Smooth muscle cell (in vitro differentiated cells): Measurements from ENCODE around the gene SLN. TPM values are rescaled to one million over a fixed set of nuclear protein-coding genes. Genes with fewer than 3 reads are reported as not detected.
"Not testable (repeated sequence)": the region's sequence is repeated elsewhere in the genome, so short reads cannot be mapped to it uniquely, and the experiment has no call there.

Experiments used
- DNase-seq: peaks from one replicate; lab custom pipeline; 2025; ENCODE audit not compliant: unreplicated experiment; lab: John Stamatoyannopoulos, UW
- H2AFZ ChIP-seq: fragments of 200-600 bp; sonication (generic); 2 replicates; pipeline ENCODE4 v1.6.0; 2016; ENCODE audit warnings: antibody characterized with exemption, low read depth, mild to moderate bottlenecking
- H3F3A ChIP-seq: fragments of 200-600 bp; sonication (generic); 2 replicates; pipeline ENCODE4 v1.6.0; 2017; ENCODE audit warnings: antibody characterized with exemption, low read depth
- H3K27ac ChIP-seq: fragments of 200-600 bp; sonication (generic); 2 replicates; pipeline ENCODE4 v1.5.1; 2016; ENCODE audit warnings: low read depth, mild to moderate bottlenecking
- H3K27me3 ChIP-seq: fragments of 200-600 bp; sonication (generic); 2 replicates; pipeline ENCODE4 v1.6.1; 2016; ENCODE audit warnings: low read depth, mild to moderate bottlenecking
- H3K36me3 ChIP-seq: fragments of 200-600 bp; sonication (generic); 2 replicates; pipeline ENCODE4 v1.5.1; 2016; ENCODE audit warnings: low read depth
- H3K4me1 ChIP-seq: fragments of 200-600 bp; sonication (generic); 2 replicates; pipeline ENCODE4 v1.5.1; 2016; ENCODE audit warnings: low read depth
- H3K4me2 ChIP-seq: fragments of 200-600 bp; sonication (generic); 2 replicates; pipeline ENCODE4 v1.6.0; 2016; ENCODE audit warnings: mild to moderate bottlenecking
- H3K4me3 ChIP-seq: fragments of 200-600 bp; sonication (generic); 2 replicates; pipeline ENCODE4 v1.5.1; 2016; ENCODE audit warnings: mild to moderate bottlenecking
- H3K79me2 ChIP-seq: fragments of 200-600 bp; sonication (generic); 2 replicates; pipeline ENCODE4 v1.6.0; 2016; ENCODE audit warnings: low read depth, mild to moderate bottlenecking
- H3K9ac ChIP-seq: fragments of 200-600 bp; sonication (generic); 2 replicates; pipeline ENCODE4 v1.6.0; 2016; ENCODE audit warnings: low read depth
- H3K9me3 ChIP-seq: fragments of 200-600 bp; sonication (generic); replicated peaks from 2 replicates; pipeline ENCODE4 v1.5.1; 2016; ENCODE audit warnings: low read depth
- H4K20me1 ChIP-seq: fragments of 200-600 bp; sonication (generic); 2 replicates; pipeline ENCODE4 v1.6.0; 2016; ENCODE audit warnings: low read depth
- CTCF ChIP-seq: fragments of 200-600 bp; sonication (generic); IDR thresholded peaks from 2 replicates; pipeline ENCODE4 v1.5.1; 2017; ENCODE audit warnings: borderline replicate concordance, mild to moderate bottlenecking, antibody characterized with exemption; ENCODE audit not compliant: insufficient read depth, poor library complexity, severe bottlenecking
- WGBS: methylation state at CpG from one replicate; pipeline ENCODE4 v1.1.7; 2016; ENCODE audit warnings: low lambda C conversion rate; 5-methylcytosine and 5-hydroxymethylcytosine counted together
- polyA plus RNA-seq: library from polyadenylated mRNA; unstranded; fragments of >200 nt; fragmentation: Nextera tagmentation; extraction: Ambion mirVana; gene quantifications from 2 replicates; pipeline ENCODE4 v1.2.1, GENCODE V29; 2016
- total RNA-seq: library from RNA; depleted of rRNA; stranded (reverse); fragments of >200 nt; gene quantifications from 2 replicates; pipeline ENCODE4 v1.2.3, GENCODE V29; 2014

Gene SLN
- not detected in 2 replicates for total RNA-seq
- polyA plus RNA-seq, result 0.82 TPM in 1 of 2 replicates, not detected in the other

DNA sequence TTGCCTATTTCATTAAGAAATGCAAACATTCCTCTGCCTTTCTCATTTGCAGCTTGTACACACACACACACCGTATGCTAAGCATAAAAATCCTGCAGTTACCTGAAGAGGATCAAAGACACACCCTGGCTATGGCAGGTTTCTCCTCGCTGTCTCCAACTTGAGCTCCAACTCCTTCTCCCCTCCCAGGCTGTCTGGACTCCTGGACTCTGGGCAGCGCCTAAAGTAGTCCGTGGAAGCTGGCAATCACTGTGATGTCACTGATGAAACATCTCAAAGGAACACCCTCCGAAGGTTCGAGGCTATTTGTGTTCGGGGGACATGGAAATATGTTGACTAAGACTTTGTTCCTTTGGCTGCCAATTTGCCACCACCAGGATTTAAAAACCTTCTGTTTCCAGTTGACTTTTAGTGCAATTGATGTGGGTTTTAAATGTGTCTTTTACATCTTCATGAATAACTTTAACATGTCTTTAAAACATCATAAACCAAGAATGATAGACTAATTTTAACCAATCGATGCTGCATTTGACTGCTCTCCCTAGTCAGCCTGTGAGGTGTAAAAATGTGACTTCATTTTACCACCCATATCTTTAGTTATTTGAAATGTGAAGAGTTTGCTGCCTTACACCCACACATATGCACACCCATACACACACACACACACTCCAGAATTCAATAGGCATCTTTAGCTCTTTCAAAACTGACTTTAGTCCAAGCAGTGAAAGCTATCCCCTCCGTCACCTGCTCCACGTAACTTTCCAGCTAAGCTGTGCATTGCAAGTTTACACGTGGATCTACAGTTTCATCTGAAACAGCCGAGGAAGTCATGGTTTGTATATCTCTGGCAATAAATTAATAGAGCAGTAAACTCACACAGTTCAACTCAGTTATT, at the start of gene SLN:
Gene SLN, minus strand, starts transcription at position 196 of the 895 bp plus-strand sequence.
- H3K4me2 ChIP-seq, result no peak within 1 kb of the TSS
- no peaks in the 10 kb centered on the region for H3K79me2 ChIP-seq
- no peak within 1 kb of the TSS for H3K4me3 ChIP-seq
- H3K9me3 ChIP-seq, result no peaks in the 10 kb centered on the region
- peaks cover 3% of the 10 kb centered on the region for H3F3A ChIP-seq
- H3K36me3 ChIP-seq, result no peaks in the 10 kb centered on the region
- H3K27me3 ChIP-seq, result no peaks in the 10 kb centered on the region
- WGBS, result 59% methylated on average over 12 of the region's 12 CpGs
- H3K9ac ChIP-seq, result no peak within 1 kb of the TSS
- no peaks in the 10 kb centered on the region for H4K20me1 ChIP-seq
- H3K27ac ChIP-seq, result no peak within 1 kb of the TSS
- no peaks in the 10 kb centered on the region for H3K4me1 ChIP-seq
- H2AFZ ChIP-seq, result no peak within 1 kb of the TSS
- no peak for TF ChIP-seq CTCF
- DNase-seq, result no peak

DNA sequence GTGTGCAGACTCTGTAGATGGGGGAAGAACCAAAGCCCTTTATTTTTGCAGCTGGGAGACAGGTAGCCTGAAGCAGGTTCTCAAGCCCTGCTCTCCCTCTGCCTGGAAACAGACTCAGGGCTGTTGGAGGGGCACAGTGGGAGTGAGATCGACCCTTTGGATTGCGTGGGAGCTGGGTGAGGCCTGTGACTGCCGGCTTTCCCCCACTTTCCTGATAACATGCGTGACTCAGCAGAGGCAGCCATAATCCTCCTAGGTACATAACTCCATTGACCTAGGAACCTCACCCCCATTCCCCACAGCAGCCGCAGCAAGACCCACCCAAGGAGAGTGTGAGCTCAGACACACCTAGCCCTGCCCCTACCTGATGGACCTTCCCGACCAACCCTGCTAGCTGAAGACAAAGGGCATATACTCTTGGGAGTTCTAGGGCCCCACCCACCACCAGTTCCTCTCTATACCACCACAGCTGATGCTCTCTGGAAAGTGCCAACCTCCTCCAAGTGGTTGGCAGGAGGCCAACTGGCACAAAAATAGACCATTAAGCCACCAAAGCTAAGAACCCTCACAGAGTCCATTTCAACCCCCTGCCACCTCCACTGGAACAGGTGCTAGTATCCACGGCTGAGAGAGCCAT, 47.0 kb upstream of the SLN start:
- DNase-seq, H3K9me3 ChIP-seq, H3K36me3 ChIP-seq, H3K9ac ChIP-seq, H2AFZ ChIP-seq, H4K20me1 ChIP-seq, H3K27me3 ChIP-seq, H3K27ac ChIP-seq, H3K4me3 ChIP-seq, H3K79me2 ChIP-seq, H3K4me1 ChIP-seq, H3K4me2 ChIP-seq, H3F3A ChIP-seq: not testable (repeated sequence)
- WGBS, result 82% methylated on average over 7 of the region's 7 CpGs

DNA sequence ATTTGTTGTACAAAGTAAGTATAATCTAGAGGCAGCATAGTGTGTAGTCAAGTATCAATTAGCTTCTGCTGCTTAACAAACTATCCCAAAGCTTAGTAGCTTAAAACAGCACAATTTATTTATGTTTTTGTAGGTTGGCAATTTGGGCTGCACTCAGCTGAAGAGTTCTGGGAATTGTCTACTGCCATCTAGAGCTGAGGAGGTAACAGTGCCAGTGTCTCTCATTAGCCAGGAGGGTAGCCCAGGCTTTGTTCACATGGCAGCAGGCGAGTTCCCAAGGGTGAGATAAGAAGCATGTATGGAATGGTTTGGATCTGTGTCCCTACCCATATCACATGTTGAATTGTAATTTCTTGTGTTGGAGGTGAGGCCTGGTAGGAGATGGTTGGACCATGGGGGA, 45.8 kb upstream of the SLN start:
- DNase-seq, result no peak
- TF ChIP-seq CTCF, result no peak
- no peak overlapping the region for H2AFZ ChIP-seq
- H3K4me2 ChIP-seq, result no peak overlapping the region
- H4K20me1 ChIP-seq, result no peaks in the 10 kb centered on the region
- H3K9me3 ChIP-seq, result no peaks in the 10 kb centered on the region
- H3K79me2 ChIP-seq, result no peaks in the 10 kb centered on the region
- 100% methylated on average over 1 of the region's 1 CpG for WGBS
- no peaks in the 10 kb centered on the region for H3K36me3 ChIP-seq
- H3K4me1 ChIP-seq, result no peaks in the 10 kb centered on the region
- H3K4me3 ChIP-seq, result no peak overlapping the region
- no peak overlapping the region for H3K27ac ChIP-seq
- no peaks in the 10 kb centered on the region for H3F3A ChIP-seq
- no peak overlapping the region for H3K9ac ChIP-seq
- H3K27me3 ChIP-seq, result no peaks in the 10 kb centered on the region

- Histone ChIP-seq H3K36me3 (no peaks in the 10 kb centered on the region), H3F3A (no peaks in the 10 kb centered on the region), H3K79me2 (no peaks in the 10 kb centered on the region), H4K20me1 (no peaks in the 10 kb centered on the region), H3K4me3 (no peak overlapping the region), H3K27ac (no peak overlapping the region), H3K9ac (no peak overlapping the region), H2AFZ (no peak overlapping the region), H3K27me3 (no peaks in the 10 kb centered on the region), H3K4me2 (no peak overlapping the region), H3K4me1 (no peaks in the 10 kb centered on the region), H3K9me3 (no peaks in the 10 kb centered on the region)
- 100% methylated on average over 1 of the region's 1 CpG for WGBS
- no peak for DNase-seq
- TF ChIP-seq CTCF, result no peak
Observed at GRCh38 chr11:107756553-107756952, 44.7 kb upstream of the SLN start.
